ENCODE results near the gene CASP10. TPM values are rescaled to one million over a fixed set of nuclear protein-coding genes. Genes with fewer than 3 reads are reported as not detected.

The CASP10 gene
- total and polyA plus RNA-seq, 2 of the 13 experiments (the other 11 are each of a cell fraction or from before 2014, with no cell fraction given): 22.2 to 23.8 TPM

- peak; percentile 83 for TF ChIP-seq ZNF407 (CRISPR knock-in tag; IDR thresholded peaks at IDR 0.05; ENCODE audit: not compliant biosample characterization)
- peak; percentile 82 for TF ChIP-seq GABPB1 (CRISPR knock-in tag; IDR thresholded peaks at IDR 0.05)
- no peak for TF ChIP-seq ZNF589 (CRISPR knock-in tag; conservative IDR thresholded peaks at IDR 0.05)
- no peak for TF ChIP-seq ZUFSP (CRISPR knock-in tag; IDR thresholded peaks at IDR 0.05; ENCODE audit: borderline replicate concordance)
- TF ChIP-seq ZSCAN5A (CRISPR knock-in tag; IDR thresholded peaks at IDR 0.05; ENCODE audit: borderline replicate concordance): 0 out of 2 replicates have a peak, but pooled peaks have one; percentile 44
- TF ChIP-seq GABPA (IDR thresholded peaks at IDR 0.05; ENCODE audit: low read depth, low read length): peak; percentile 25; the same call in 1 of the 2 replicates
- TF ChIP-seq GABPA (CRISPR knock-in tag; IDR thresholded peaks at IDR 0.05; ENCODE audit: low read depth): peak; percentile 88
- TF ChIP-seq CCAR2 (optimal IDR thresholded peaks at IDR 0.05; ENCODE audit: low read depth, low read length): peak; percentile 17
- peak; percentile 37; the same call in 1 of the 2 replicates for TF ChIP-seq THAP11 (CRISPR knock-in tag; IDR thresholded peaks at IDR 0.05)
- peak; percentile 55; the same call in 1 of the 2 replicates for TF ChIP-seq EED (CRISPR knock-in tag; IDR thresholded peaks at IDR 0.05)
- TF ChIP-seq KDM3A (CRISPR knock-in tag; IDR thresholded peaks at IDR 0.05; ENCODE audit: low read depth): 0 out of 2 replicates have a peak, but pooled peaks have one; percentile 38
- peak; percentile 77; the same call in 1 of the 2 replicates for TF ChIP-seq ERF (CRISPR knock-in tag; IDR thresholded peaks at IDR 0.05)
- TF ChIP-seq THAP9 (CRISPR knock-in tag; IDR thresholded peaks at IDR 0.05; ENCODE audit: borderline replicate concordance): peak; percentile 24; the same call in 1 of the 2 replicates
- TF ChIP-seq FOSL1 (CRISPR knock-in tag; IDR thresholded peaks at IDR 0.05; ENCODE audit: borderline replicate concordance): peak; percentile 41; the same call in 1 of the 2 replicates
- TF ChIP-seq HDAC1 (CRISPR knock-in tag; IDR thresholded peaks at IDR 0.05): peak; percentile 23; the same call in 1 of the 2 replicates
Observed at GRCh38 chr2:201260302-201260800, 77.4 kb downstream of the CASP10 start, which contains the start of gene CASP8 (continued).

All from HepG2 (cell line).